ELF-1 (cell line): ENCODE measurements around the gene KIF3B.
"Not testable (repeated sequence)": the region's sequence is repeated elsewhere in the genome, so short reads cannot be mapped to it uniquely, and the experiment has no call there.

ENCODE experiments used
- DNase-seq: peaks from one replicate; pipeline ENCODE4 v3.0.0-alpha.2; 2016; ENCODE audit warnings: low read depth, low spot score

Gene KIF3B

DNA sequence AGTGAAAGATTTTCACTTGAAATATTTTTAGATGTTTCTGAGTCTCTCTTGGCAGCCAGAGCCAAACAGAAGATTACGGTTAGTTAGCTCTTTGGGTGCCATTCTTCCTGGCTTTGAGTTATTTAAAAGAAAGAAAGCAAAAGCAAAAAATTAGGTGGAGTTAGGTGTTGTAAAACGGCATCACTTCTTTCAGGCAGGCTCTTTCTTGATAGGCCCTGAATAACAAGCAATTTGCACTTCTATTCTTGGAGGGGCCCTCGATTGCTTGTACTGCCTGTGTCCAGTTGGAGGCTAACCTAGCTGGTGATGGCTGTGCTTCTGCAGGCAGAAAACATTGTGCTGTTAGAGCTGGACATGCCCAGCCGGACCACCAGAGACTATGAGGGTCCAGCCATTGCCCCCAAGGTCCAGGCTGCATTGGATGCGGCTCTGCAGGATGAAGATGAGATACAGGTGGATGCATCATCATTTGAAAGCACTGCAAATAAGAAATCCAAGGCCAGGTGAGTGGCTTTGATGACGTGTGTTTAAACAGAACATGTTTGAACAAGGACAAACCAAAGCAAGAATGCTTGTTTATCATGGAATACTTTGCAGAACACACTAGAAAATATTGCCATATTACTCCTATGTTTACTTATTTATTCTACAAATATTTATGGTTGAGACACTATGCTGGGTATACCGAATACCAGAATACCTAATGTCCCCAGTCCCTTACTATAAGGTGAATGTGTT, 52.5 kb downstream of the KIF3B start:
- DNase-seq = no peak

DNA sequence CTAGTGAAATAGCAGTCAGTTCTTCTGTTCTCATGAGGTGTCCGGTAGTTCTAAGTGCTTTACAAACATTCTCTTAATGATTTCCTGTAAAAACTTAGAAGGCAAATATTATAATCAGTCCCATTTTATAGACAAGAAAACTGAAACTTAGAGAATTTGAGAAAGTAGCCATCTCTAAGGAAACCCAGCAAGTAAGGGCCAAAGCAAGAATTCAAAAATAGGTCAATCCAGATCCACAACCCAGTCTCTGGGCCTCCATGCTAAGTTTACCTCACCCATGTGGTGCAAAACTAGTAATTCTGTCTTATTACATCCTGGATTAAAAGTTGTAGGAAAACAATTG, 53.1 kb downstream of the KIF3B start:
- no peak for DNase-seq

DNA sequence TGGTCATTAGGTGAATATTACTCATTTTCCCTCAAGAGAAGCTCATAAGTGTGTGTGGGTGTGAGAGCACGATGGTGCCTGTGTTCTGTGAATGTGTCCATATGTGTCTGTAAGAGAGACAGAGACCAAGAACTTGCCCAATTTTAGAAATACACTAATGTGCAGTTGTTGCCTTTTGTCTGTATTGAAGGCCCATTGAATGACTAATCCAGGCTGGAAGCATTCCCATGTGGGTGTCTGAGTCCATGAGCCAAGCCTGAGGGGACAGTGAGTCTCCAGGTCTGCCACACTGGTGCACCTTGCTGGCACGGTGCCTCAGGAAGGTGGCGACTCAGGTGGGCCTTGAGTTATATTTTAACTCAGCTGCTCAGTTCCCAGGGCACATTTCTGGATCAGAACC, 55.2 kb downstream of the KIF3B start:
- DNase-seq = no peak

DNA sequence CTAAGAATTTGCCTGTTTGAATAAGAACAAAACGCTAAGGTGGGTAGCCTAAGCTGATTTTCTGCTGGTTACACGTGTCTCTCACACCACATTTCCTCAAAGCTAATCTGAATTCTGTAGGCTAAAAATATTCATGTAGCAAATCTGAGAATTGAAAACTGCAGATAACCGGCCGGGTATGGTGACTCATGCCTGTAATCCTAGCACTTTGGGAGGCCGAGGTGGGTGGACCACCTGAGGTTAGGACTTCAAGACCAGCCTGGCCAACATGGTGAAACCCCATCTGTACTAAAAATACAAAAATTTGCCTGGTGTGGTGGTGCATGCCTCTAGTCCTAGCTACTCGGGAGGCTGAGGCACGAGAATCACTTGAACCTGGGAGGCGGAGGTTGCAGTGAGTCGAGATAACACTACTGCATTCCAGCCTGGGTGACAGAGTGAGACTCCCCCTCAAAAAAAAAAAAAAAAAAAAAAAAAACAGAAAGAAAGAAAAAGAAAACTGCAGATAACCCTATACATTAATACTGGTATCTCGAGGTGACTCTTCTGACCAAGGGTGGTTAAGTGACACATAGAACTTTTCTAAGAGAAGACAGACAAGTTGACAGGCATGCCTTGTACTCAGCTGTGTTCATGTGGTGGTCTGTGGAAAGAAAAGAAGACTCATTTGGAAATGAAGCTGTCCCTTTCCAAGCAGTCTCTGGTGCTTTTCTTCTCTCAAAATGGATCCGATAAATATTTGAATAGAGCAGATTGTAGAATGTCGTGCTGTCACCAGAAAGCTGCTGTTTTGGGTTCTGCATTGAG, 55.9 kb downstream of the KIF3B start:
- DNase-seq = no peak

DNA sequence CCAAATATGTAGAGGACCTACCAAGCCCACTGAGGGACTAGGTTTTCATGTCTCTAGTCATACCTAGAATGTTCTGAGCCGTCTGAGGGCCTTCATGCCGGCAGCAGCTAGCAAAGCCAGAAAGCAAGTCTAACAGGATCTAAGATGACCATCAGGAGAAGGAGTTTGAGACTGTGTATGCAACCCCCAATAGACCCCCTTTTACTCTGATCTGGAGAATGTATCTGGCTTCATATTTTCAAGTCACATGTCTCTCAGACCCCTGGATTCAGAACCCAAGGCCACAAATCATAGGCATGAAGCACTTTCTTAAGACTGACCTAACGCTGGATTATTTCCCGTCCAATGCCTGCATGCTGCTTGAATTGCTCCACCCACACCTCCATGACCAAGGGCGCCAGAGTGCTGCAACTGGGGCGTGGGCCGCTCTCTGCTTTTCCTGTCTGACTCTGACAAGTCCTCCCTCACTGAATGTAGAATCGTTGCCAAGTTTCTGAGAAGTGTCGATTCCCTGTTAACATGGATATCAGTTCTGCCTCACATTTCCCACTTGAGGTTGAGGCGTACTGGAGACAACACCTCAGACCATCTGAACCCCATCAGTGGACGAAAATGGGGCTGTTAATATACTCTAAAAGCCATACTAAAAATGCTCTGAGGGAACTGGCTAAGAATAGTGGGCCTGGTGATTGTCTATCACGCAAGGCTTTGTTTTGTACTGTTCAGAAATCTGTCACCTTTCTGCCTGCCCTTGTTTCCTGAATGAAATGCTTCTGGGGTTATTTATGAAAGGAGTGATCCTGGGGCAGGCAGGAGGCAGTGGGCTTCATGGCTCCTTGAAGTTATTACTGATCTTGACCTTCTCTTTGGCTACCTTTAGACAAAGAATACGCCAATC, 56.8 kb downstream of the KIF3B start:
- DNase-seq = no peak

DNA sequence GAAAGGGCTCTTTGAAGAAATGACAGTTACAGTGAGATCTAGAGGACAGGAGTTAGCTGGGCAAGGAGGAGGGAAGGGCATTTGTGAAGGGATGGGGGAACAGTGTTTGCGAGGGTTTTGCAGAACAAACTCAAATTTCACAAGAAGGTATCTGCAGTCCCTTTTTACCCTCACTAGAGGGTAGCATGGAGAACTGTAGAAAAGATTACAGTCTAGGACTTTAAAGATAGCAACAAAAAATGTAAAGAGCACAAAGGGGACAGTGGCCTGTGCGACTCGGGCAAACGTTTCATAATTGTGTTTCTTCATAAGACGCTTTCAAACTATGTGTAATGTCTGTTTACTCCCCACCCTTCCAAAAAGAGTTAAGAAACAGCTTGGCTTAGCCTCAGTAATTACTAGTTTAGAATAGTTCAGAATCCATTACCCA, 59.5 kb downstream of the KIF3B start:
- DNase-seq = no peak

DNA sequence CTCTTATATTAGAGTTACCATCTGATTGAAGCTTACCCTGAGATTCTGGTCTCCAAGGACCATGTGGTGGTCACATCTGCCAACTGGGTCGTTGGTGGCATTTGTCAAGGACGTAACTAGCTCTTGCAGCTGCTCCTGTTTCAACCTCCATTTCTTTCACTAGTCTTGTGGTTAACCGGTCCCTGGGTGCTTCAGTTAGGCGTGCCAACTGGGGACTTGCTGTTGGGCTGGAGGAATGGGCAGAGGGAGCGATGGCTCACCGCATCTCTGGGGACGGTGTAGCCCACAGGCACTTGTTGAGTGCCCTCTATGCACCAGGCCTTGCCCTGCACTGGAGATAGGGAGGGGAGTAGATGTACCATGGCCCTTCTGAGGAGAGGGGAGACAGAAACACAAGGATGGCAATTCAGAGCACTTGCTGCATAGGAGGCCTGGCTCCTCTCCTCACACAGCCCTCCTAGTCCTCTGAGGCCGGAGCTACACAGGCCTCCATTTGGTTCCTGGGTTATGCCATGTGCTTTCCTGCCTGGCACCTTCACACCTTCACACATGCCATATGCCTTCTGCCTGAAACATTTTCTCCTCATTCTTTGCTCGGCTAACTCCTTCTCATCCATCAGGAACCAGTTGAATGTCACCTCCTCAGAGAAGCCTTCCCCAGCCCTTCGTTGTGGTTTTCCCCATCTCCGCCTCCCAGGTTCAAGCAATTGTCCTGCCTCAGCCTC, 60.6 kb downstream of the KIF3B start:
- DNase-seq = no peak

DNA sequence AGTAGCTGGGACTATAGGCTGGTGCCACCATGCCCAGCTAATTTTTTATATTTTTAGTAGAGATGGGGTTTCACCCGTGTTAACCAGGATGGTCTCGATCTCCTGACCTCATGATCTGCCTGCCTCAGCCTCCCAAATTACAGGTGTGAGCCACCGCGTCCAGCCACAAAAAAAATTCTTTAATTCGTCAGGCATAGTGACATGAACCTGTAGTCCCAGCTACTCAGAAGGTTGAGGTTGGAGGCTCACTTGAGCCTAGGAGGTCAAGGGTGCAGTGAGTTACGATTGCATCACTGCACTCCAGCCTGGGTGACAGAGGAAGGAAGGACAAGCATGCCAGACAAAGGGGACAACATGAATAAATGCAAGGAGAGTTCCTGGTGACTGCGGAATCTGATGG, 61.2 kb downstream of the KIF3B start:
- DNase-seq = no peak

DNA sequence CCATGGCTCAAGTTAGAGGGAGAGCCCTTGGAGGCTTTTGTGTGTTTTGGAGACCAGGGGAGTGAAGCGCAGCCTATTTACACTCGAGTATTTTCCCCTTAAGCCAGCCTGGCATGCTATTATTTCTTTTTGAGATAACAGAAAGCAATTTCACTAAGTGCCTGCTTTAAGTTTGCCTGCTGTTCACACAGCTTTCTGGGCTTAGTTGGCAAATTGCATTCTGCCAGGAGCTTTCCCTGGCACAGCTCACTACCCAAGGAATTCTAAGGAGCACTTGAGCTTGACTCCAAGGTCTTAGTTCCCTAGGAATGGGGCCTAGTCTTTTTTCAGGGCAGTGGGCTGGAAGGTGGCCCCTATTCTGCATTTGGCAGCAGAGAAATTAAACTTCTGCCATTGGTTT, 61.7 kb downstream of the KIF3B start:
- no peak for DNase-seq

DNA sequence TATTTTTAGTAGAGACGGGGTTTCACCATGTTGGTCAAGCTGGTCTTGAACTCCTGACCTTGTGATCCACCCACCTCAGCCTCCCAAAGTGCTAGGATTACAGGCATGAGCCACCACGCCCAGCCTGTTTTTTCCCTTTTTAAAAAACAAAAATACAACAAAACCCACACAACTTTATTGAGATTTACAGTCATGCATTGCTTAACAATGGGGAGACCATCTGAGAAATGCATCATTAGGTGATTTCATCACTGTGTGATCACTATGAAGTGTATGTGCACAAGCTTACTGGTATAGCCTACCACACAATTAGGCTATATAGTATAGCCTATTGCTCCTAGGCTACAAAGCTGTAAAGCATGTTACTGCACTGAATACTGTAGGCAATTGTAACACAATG, 63.6 kb downstream of the KIF3B start:
- DNase-seq = not testable (repeated sequence)

DNA sequence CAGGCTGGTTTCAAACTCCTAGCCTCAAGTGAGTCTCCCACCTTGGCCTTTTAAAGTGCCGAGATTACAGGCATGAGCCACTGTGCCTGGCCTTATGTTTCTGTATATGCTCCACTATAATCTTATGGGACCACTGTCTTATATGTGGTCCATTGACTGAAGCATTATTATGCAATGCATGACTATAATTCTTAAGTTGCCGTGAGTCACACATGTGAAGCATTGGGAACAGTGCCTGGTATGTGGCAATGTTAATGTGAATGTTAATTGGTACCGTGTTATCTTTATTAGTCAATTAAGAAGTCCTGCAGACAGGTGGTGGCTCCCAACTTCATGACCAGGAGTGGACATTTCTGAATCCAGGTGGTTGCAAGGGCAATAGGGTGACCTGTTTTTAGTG, 66.0 kb downstream of the KIF3B start:
- DNase-seq = no peak

DNA sequence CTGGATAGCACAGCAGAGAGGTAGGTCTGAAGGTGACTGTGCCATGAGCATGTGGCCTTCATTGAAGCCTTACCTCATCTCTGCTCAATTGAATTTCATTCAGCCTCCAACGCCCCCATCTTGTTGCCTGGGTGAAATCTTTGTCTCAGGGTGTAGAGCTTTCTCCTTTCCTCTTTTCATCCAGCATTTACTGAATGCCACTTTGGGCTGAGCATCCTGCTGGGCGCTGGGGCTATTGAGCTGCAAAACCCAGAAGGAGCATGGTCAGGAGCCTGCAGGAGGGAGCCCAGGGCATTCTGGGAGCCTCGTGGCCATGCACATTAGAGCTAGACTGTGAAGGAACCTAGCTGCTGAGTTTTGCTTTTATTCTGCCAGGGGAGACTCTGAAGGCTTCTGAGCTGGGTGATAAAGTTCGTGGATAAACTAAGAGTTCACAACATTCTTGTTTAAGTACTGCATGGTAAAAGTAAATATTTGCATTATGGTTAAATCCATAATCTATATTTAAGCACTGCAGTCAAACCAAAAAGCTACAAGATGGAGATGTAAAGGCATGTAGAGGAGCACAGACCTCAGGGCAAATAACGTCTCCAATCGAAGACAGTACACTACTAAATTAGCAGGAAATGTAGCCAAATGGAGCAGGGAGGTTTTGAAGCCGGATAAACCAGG, 67.5 kb downstream of the KIF3B start:
- DNase-seq = peak; percentile 21

DNA sequence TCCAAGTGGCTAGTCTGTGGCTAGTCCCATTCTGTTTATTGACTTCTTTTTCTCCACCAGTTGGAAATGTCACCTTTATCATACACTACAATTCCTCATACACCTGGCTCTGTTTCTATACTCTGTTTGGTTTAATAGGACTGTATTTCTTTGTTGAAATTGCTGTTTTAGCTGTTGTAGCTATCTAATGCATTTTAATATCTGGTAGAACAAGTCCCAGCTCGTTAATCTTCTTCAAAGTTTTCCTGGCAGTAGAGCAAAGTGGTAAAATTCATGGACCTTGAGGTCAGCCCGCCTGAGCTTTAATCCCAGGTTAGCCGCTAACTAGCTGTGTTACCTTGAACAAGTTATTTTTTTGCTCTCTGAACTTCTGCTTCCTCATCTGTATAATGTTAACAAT, 70.8 kb downstream of the KIF3B start:
- DNase-seq = no peak

DNA sequence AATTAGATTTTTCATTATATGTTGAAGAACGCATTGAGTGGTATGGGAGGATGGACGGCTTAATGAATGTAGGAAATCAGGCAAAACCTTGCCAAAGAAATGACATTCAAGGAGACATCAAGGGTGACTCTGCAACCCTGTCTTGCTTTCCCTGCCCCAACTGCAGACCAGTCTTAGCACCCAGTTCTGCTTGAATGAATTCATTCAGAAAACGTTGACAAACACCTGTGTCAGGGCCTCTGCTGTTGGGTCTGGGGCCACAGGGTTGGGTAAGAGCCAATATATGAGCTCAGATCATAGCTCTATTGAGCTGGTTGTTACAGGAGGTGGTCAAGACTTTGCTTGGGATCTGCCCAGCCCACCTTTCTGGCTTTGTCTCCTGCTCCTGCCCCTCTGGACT, 73.0 kb downstream of the KIF3B start:
- DNase-seq = no peak

DNA sequence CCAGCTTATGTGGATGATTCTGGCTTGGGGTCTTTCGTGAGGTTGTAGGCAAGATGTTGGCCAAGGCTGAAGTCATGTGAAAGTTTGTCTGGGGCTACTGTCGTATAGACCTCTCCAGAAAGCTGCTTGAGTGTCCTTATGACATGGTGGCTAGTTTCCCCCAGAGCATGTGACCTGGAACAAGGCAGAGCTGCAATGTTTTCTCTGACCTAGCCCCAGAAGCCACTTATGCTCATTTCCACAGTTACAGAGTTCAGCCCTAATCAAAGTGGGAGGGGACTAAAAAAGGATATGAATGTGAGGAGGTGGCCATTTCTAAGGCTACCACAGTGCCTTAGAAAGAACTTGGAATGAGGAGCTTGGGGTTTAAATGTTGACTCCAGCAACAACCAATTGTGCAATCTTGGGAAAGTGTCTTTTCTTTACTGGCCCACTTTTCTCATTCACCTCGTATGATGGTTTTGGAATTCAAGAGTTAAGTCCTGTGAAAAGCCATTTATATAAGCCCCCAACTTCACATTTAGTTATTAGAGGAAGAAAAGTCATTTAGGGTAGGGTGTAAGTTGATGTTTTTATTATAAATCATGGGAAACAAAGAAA, 74.8 kb downstream of the KIF3B start:
- no peak for DNase-seq

DNA sequence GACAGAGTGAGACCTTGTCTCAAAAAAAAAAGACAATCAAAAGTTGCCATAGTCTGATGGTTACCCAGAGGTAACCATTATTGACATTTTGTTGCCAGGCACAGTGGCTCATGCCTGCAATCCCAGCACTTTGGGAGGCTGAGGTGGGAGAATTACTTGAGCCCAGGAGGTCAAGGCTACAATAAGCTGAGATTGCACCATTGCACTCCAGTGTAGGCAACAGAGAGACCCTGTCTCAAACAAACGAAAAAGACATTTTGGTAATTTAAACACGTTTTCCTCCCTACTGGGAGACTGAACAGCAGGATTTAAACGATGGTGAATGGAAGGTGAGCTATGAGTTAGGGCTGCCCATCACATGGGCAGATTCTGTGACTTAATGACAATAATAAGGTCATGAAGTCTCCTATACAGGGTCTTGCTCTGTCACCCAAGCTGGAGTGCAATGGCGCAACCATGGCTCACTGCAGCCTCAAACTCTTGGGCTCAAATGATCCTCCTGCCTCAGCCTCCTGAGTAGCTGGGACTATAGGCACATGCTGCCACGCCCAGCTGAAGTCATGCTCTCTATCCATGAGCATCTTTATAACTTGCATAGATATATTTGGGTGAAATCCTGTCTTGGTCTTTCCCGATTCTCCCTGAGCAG, 76.5 kb downstream of the KIF3B start:
- no peak for DNase-seq

DNA sequence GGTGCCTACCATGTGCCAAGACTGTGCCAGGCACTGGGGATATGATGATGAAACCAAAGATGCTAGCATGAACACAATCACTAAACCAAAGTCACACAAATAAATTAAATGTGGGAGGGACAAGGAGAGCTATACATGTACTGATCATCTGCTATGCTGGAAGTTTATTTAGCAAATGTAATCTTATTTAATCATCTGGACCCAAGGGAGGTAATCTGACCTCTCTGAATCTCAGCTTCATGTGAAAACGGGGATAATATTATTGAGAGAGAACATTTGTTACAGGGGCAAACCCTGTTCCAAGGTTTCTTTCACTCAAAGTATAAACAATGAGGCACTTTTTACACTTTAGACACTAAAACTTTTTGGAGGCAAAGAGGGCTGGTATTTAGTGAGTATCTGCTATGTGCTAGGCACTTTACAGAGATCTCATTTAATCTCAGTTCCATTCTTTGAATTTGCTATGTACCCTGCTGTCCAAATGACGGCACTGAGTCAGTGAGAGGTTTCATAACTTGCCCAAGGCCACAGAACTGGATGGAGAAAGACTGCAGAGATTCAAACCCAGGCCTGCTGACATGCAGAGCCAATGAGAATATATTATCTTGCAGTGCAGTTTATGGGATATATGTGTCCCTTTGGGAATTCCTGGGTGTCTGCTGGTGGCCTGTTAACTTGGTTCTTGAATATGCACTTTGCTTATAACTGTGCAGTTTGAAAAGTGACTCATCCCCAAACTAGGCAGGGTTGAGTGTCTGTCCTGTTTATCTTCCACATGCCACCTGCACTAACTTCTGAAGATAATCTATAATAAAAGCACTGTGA, 77.4 kb downstream of the KIF3B start:
- DNase-seq = no peak

DNA sequence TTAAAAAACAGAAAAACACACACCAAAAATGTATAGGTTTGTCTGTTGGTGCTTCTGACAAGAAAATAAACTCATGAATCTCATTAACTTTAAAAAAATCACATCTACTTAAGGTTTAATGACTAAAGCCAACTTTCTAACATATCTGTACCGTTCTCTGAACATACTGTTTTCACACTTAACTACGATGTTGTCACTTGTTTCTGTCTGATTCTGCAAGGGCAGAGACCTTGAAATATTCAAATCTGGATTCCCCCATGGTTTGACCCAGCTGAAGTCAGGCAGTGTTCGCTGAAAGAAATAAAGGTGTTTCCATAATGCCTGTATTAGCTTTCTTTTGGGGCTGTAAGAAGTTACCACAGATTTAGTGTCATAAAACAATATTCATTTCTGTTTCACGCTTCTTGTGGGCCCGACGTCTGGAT, 78.0 kb downstream of the KIF3B start:
- DNase-seq = no peak
